Measurements from ENCODE around the gene OLFM1. TPM values are rescaled to one million over a fixed set of nuclear protein-coding genes. Genes with fewer than 3 reads are reported as not detected.

Gene OLFM1
- total and polyA plus RNA-seq, 9 of the 15 experiments (the other 6 are each of a cell fraction or from before 2014, with no cell fraction given), result not detected

GRCh38 chr9:135147474-135147805 is 60.0 kb downstream of the OLFM1 start:
- FAIRE-seq, result no peak
- H3K36me3 ChIP-seq (ENCODE audit: control insufficient read depth, insufficient read depth, low read length), result no peaks in the 10 kb centered on the region
- ChIA-PET CTCF (ENCODE audit: low intra/inter-chr PET ratio) (no interaction called here), POLR2A (no interaction called here)
- no peak overlapping the region for H2AFZ ChIP-seq (ENCODE audit: low read depth, low read length)
- no peak for ATAC-seq
- H3K9me3 ChIP-seq (replicated peaks; ENCODE audit: control insufficient read depth, insufficient read depth, low read depth, low read length), result no peaks in the 10 kb centered on the region
- H3K4me2 ChIP-seq (ENCODE audit: insufficient read depth, low read length), result no peak overlapping the region
- H3K27me3 ChIP-seq (ENCODE audit: control insufficient read depth in 2 of 2, insufficient read depth in 2 of 2, low read length in 2 of 2), result peaks cover 0 to 33% of the 10 kb centered on the region in 2 experiments; a peak in 2 of 5 replicates
- in situ Hi-C loops (cut with MboI), result no loop called here
- no peak overlapping the region; a peak in 1 of 4 replicates for H3K9ac ChIP-seq (ENCODE audit: insufficient read depth in 1 of 2, low read depth in 2 of 2, low read length in 2 of 2)
- WGBS (ENCODE audit: insufficient coverage, low coverage, missing lambda C conversion rate), result 0% methylated on average over 7 of the region's 12 CpGs
- DNase-seq (ENCODE audit: extremely low read depth in 1 of 4, low spot score in 3 of 4), result no peak
- no peak overlapping the region for H3K4me3 ChIP-seq
- H3K79me2 ChIP-seq (ENCODE audit: control insufficient read depth, insufficient read depth, low read length), result no peaks in the 10 kb centered on the region
- no peaks in the 10 kb centered on the region for H3K9me1 ChIP-seq (ENCODE audit: control insufficient read depth, insufficient read depth, low read length)
- 0 out of 2 replicates have a peak, but pooled peaks cover 7% of the 10 kb centered on the region for H4K20me1 ChIP-seq (replicated peaks; ENCODE audit: control insufficient read depth, insufficient read depth, low read length)
- no TSS peak for BruUV-seq (replicated peaks)
- H3K27ac ChIP-seq (ENCODE audit: extremely low read depth, low read depth, low read length), result no peak overlapping the region
- intact Hi-C loops (cut with micrococcal nuclease), result no loop called here
- H3K4me1 ChIP-seq (replicated peaks in 1 of 2; ENCODE audit: control insufficient read depth in 2 of 2, insufficient read depth in 2 of 2, low read length in 2 of 2), result peaks cover 0 to 3% of the 10 kb centered on the region in 2 experiments; a peak in 2 of 5 replicates
- no peak for TF ChIP-seq MITF (IDR thresholded peaks at IDR 0.05)
- TF ChIP-seq RNF2 (IDR thresholded peaks at IDR 0.05), result no peak
- TF ChIP-seq SAFB2 (IDR thresholded peaks at IDR 0.05; ENCODE audit: borderline replicate concordance, low read depth, low read length, severe bottlenecking), result no peak
- TF ChIP-seq ZNF212 (CRISPR knock-in tag; IDR thresholded peaks at IDR 0.05), result no peak
- TF ChIP-seq BRF2 (IDR thresholded peaks at IDR 0.05; ENCODE audit: borderline replicate concordance, insufficient read depth, insufficient read length), result no peak
- no peak for TF ChIP-seq ZFPM2 (CRISPR knock-in tag; IDR thresholded peaks at IDR 0.05)
- TF ChIP-seq TCF15 (CRISPR knock-in tag; IDR thresholded peaks at IDR 0.05), result no peak
- no peak for TF ChIP-seq PRMT5 (CRISPR knock-in tag; IDR thresholded peaks at IDR 0.05)
- TF ChIP-seq TAF15 (IDR thresholded peaks at IDR 0.05; ENCODE audit: low read depth, low read length), result no peak
- no peak for TF ChIP-seq RAD21 (CRISPR knock-in tag; conservative IDR thresholded peaks at IDR 0.05 in 1 of 2, IDR thresholded peaks at IDR 0.05 in 1 of 2)
- TF ChIP-seq ZBTB40 (IDR thresholded peaks at IDR 0.05), result no peak
- no peak for TF ChIP-seq ZBTB40 (CRISPR knock-in tag; IDR thresholded peaks at IDR 0.05)

Data from K562 (cell line).